Stimulated activated CD8-positive, alpha-beta memory T cell treated with anti-CD3 and anti-CD28 coated beads, Interleukin-2, amount 100 ng/mL, for 1 hour (primary cell): ENCODE measurements around the gene TRIP13.
"Not testable (repeated sequence)": the region's sequence is repeated elsewhere in the genome, so short reads cannot be mapped to it uniquely, and the experiment has no call there.

Experiments used
- DNase-seq, 2 donors: peaks; one replicate each; pipeline ENCODE4 v3.0.0-alpha.2; 2020; ENCODE audit warnings: low read depth in 2 of 2

TRIP13 gene

GRCh38 chr5:891117-891836 lies 1.4 kb upstream of the TRIP13 start:
- DNase-seq = no peak

GRCh38 chr5:891837-892393 lies 769 bp upstream of the TRIP13 start:
- DNase-seq = no peak

- no peak for DNase-seq
These were observed 438 bp downstream of the TRIP13 start for GRCh38 chr5:893137-893506.

- no peak for DNase-seq
These were observed 1.0 kb downstream of the TRIP13 start for GRCh38 chr5:893711-894110.

GRCh38 chr5:900781-901180 lies 8.1 kb downstream of the TRIP13 start:
- DNase-seq = no peak

- DNase-seq = no peak
These were observed 9.6 kb downstream of the TRIP13 start for GRCh38 chr5:902129-902916.

- DNase-seq = no peak
These were observed 11.0 kb downstream of the TRIP13 start for GRCh38 chr5:903756-904096.

- DNase-seq = no peak
These were observed 12.5 kb downstream of the TRIP13 start for GRCh38 chr5:905139-905642.

- no peak for DNase-seq
These were observed 14.8 kb downstream of the TRIP13 start for GRCh38 chr5:907366-907910.

- no peak for DNase-seq
These were observed 15.5 kb downstream of the TRIP13 start for GRCh38 chr5:908172-908571.

GRCh38 chr5:909086-909485 lies 16.4 kb downstream of the TRIP13 start:
- no peak for DNase-seq

- DNase-seq = no peak
These were observed 17.5 kb downstream of the TRIP13 start for GRCh38 chr5:909994-910768.

- DNase-seq = no peak
These were observed 18.1 kb downstream of the TRIP13 start for GRCh38 chr5:910769-911160.

- no peak for DNase-seq
These were observed 18.9 kb downstream of the TRIP13 start for GRCh38 chr5:911601-912000.

GRCh38 chr5:912280-913091 lies 19.8 kb downstream of the TRIP13 start:
- DNase-seq = peak; percentile 23 to 27

- no peak for DNase-seq
These were observed 21.5 kb downstream of the TRIP13 start for GRCh38 chr5:914174-914573.

- DNase-seq = no peak
These were observed 21.9 kb downstream of the TRIP13 start for GRCh38 chr5:914612-915011.

GRCh38 chr5:915346-915745 lies 22.7 kb downstream of the TRIP13 start:
- not testable (repeated sequence) for DNase-seq

- no peak for DNase-seq
These were observed 23.3 kb downstream of the TRIP13 start for GRCh38 chr5:915946-916345.

GRCh38 chr5:916441-917293 lies 24.0 kb downstream of the TRIP13 start:
- DNase-seq = no peak
